ENCODE measurements around the gene PLPPR3.
"Not testable (repeated sequence)": the region's sequence is repeated elsewhere in the genome, so short reads cannot be mapped to it uniquely, and the experiment has no call there.

PLPPR3 gene

GRCh38 chr19:829129-829758 lies 7.5 kb upstream of the PLPPR3 start:
- DNase-seq (ENCODE audit: low read depth), result no peak

- DNase-seq (ENCODE audit: low read depth), result no peak
These were observed 6.1 kb upstream of the PLPPR3 start, which contains the start of gene AZU1 for GRCh38 chr19:827710-828321. TSS of gene AZU1 (plus strand) at chr19:827837. CDS start at chr19:827847, 10 bp downstream.

- no peak for DNase-seq (ENCODE audit: low read depth)
These were observed 5.6 kb upstream of the PLPPR3 start for GRCh38 chr19:827314-827709.

GRCh38 chr19:825897-826644 lies 4.3 kb upstream of the PLPPR3 start:
- no peak for DNase-seq (ENCODE audit: low read depth)

- DNase-seq (ENCODE audit: low read depth), result no peak
These were observed 3.1 kb upstream of the PLPPR3 start for GRCh38 chr19:824885-825284.

- no peak for DNase-seq (ENCODE audit: low read depth)
These were observed 1.9 kb upstream of the PLPPR3 start for GRCh38 chr19:823565-824121.

GRCh38 chr19:821231-821824 lies 427 bp downstream of the PLPPR3 start:
- DNase-seq (ENCODE audit: low read depth), result no peak

- DNase-seq (ENCODE audit: low read depth), result not testable (repeated sequence)
These were observed 1.5 kb downstream of the PLPPR3 start for GRCh38 chr19:820212-820611.

- no peak for DNase-seq (ENCODE audit: low read depth)
These were observed 5.3 kb downstream of the PLPPR3 start for GRCh38 chr19:816500-816857.

GRCh38 chr19:815775-816499 lies 5.8 kb downstream of the PLPPR3 start:
- no peak for DNase-seq (ENCODE audit: low read depth)

- no peak for DNase-seq (ENCODE audit: low read depth)
These were observed 6.5 kb downstream of the PLPPR3 start for GRCh38 chr19:815079-815774.

GRCh38 chr19:814152-815078 lies 7.3 kb downstream of the PLPPR3 start:
- DNase-seq (ENCODE audit: low read depth), result no peak

- DNase-seq (ENCODE audit: low read depth), result no peak
These were observed 8.3 kb downstream of the PLPPR3 start for GRCh38 chr19:813219-814151.

- DNase-seq (ENCODE audit: low read depth), result no peak
These were observed 9.0 kb downstream of the PLPPR3 start for GRCh38 chr19:812747-813218.

- DNase-seq (ENCODE audit: low read depth), result no peak
These were observed 9.6 kb downstream of the PLPPR3 start for GRCh38 chr19:812049-812746.

- DNase-seq (ENCODE audit: low read depth), result no peak
These were observed 10.2 kb downstream of the PLPPR3 start for GRCh38 chr19:811506-812048.

- DNase-seq (ENCODE audit: low read depth), result no peak
These were observed 10.8 kb downstream of the PLPPR3 start for GRCh38 chr19:810883-811489.
